GM23338 (cell line): Measurements from ENCODE around the gene SLC44A1.

Source experiments
- CREB1 ChIP-seq: fragments of 250-450 bp; sonication (Bioruptor Pico); IDR thresholded peaks from 2 replicates; pipeline ENCODE4 v1.5.0; 2020; ENCODE audit warnings: low read depth, mild to moderate bottlenecking, moderate library complexity
- CTCF ChIP-seq, 2 experiments: fragments of 200-600 bp in 1 of 2; sonication (generic) in 1 of 2; conservative IDR thresholded peaks; 2 replicates each; pipeline versions ENCODE4 v1.5.1 to v1.6.1; 2016 to 2017; ENCODE audit warnings: antibody characterized with exemption in 2 of 2, low read depth in 2 of 2, mild to moderate bottlenecking in 2 of 2, moderate library complexity in 1 of 2
- EZH2phosphoT487 ChIP-seq: fragments of 200-600 bp; sonication (generic); IDR thresholded peaks from one replicate; pipeline ENCODE4 v1.8.1; 2018; ENCODE audit warnings: antibody characterized with exemption; ENCODE audit not compliant: unreplicated experiment
- JUNB ChIP-seq: IDR thresholded peaks from one replicate; pipeline ENCODE4 v1.6.1; 2016; ENCODE audit warnings: antibody characterized with exemption; ENCODE audit not compliant: unreplicated experiment
- POLR2AphosphoS5 ChIP-seq: IDR thresholded peaks from 2 replicates; pipeline ENCODE4 v1.6.1; 2016; ENCODE audit warnings: antibody characterized with exemption, low read depth

- TF ChIP-seq CTCF (conservative IDR thresholded peaks at IDR 0.05; ENCODE audit: low read depth in 2 of 2) (no peak), CREB1 (CRISPR knock-in tag) (no peak), EZH2phosphoT487 (no peak), JUNB (no peak), POLR2AphosphoS5 (no peak)
Measured at GRCh38 chr9:105275111-105275510, 30.7 kb downstream of the SLC44A1 start.
